Neuron (in vitro differentiated cells): ENCODE measurements around the gene RNF223.
A peak's percentile ranks its signal among the peaks of the same experiment; 100 is the strongest.
"Not testable (repeated sequence)": the region's sequence is repeated elsewhere in the genome, so short reads cannot be mapped to it uniquely, and the experiment has no call there.

Experiments used
- H2AFZ ChIP-seq: one replicate; pipeline ENCODE4 v1.6.1; 2013; ENCODE audit warnings: low read depth, mild to moderate bottlenecking, inconsistent platforms, low read length, moderate library complexity
- H3K27me3 ChIP-seq: one replicate; pipeline ENCODE4 v1.6.1; 2013; ENCODE audit warnings: low read length; ENCODE audit not compliant: insufficient read depth
- H3K36me3 ChIP-seq: one replicate; pipeline ENCODE4 v1.6.1; 2013; ENCODE audit warnings: low read length; ENCODE audit not compliant: insufficient read depth
- H3K4me1 ChIP-seq: one replicate; pipeline ENCODE4 v1.6.1; 2013; ENCODE audit warnings: low read length; ENCODE audit not compliant: insufficient read depth
- H3K4me3 ChIP-seq: 2 replicates; pipeline ENCODE4 v1.5.1; 2013; ENCODE audit warnings: mild to moderate bottlenecking, low read length, moderate library complexity
- H3K9me3 ChIP-seq: one replicate; pipeline ENCODE4 v1.6.1; 2013; ENCODE audit warnings: low read length

RNF223 gene

GRCh38 chr1:1033009-1033587 is 41.0 kb downstream of the RNF223 start:
- H3K4me1 ChIP-seq: peaks cover 22% of the 10 kb centered on the region
- peaks cover 11% of the 10 kb centered on the region for H3K36me3 ChIP-seq
- no peaks in the 10 kb centered on the region for H3K9me3 ChIP-seq
- H3K4me3 ChIP-seq: peak overlapping the region; percentile 33
- no peak overlapping the region for H2AFZ ChIP-seq
- H3K27me3 ChIP-seq: no peaks in the 10 kb centered on the region

GRCh38 chr1:1032424-1032823 is 41.7 kb downstream of the RNF223 start:
- Histone ChIP-seq H3K4me1 (peaks cover 22% of the 10 kb centered on the region), H2AFZ (no peak overlapping the region), H3K27me3 (no peaks in the 10 kb centered on the region), H3K9me3 (no peaks in the 10 kb centered on the region), H3K4me3 (no peak overlapping the region), H3K36me3 (peaks cover 7% of the 10 kb centered on the region)

GRCh38 chr1:1031659-1032235 is 42.4 kb downstream of the RNF223 start:
- Histone ChIP-seq H3K4me3 (no peak overlapping the region), H3K4me1 (peaks cover 22% of the 10 kb centered on the region), H3K27me3 (no peaks in the 10 kb centered on the region), H2AFZ (no peak overlapping the region), H3K9me3 (no peaks in the 10 kb centered on the region), H3K36me3 (peaks cover 2% of the 10 kb centered on the region)

- H3K4me1 ChIP-seq: peaks cover 24% of the 10 kb centered on the region
- H3K4me3 ChIP-seq, H3K27me3 ChIP-seq, H2AFZ ChIP-seq, H3K9me3 ChIP-seq, H3K36me3 ChIP-seq: not testable (repeated sequence)
These were observed 43.0 kb downstream of the RNF223 start for GRCh38 chr1:1030867-1031658.

- no peak overlapping the region for H3K4me3 ChIP-seq
- no peaks in the 10 kb centered on the region for H3K27me3 ChIP-seq
- H3K9me3 ChIP-seq: no peaks in the 10 kb centered on the region
- H3K4me1 ChIP-seq: peaks cover 27% of the 10 kb centered on the region
- no peak overlapping the region for H2AFZ ChIP-seq
- H3K36me3 ChIP-seq: peaks cover 11% of the 10 kb centered on the region
These were observed 46.3 kb downstream of the RNF223 start for GRCh38 chr1:1027791-1028190.

- H3K36me3 ChIP-seq: peaks cover 16% of the 10 kb centered on the region
- no peak overlapping the region for H3K4me3 ChIP-seq
- H3K27me3 ChIP-seq: no peaks in the 10 kb centered on the region
- H3K4me1 ChIP-seq: peaks cover 21% of the 10 kb centered on the region
- H2AFZ ChIP-seq: no peak overlapping the region
- no peaks in the 10 kb centered on the region for H3K9me3 ChIP-seq
These were observed 47.3 kb downstream of the RNF223 start for GRCh38 chr1:1026599-1027413.

- Histone ChIP-seq H3K4me1 (peaks cover 19% of the 10 kb centered on the region), H3K4me3 (no peak overlapping the region), H3K36me3 (peaks cover 16% of the 10 kb centered on the region), H2AFZ (no peak overlapping the region), H3K9me3 (no peaks in the 10 kb centered on the region), H3K27me3 (no peaks in the 10 kb centered on the region)
These were observed 48.4 kb downstream of the RNF223 start for GRCh38 chr1:1025730-1026129.

GRCh38 chr1:1024771-1025699 is 49.1 kb downstream of the RNF223 start:
- Histone ChIP-seq H3K36me3 (peaks cover 16% of the 10 kb centered on the region), H2AFZ (no peak overlapping the region), H3K27me3 (no peaks in the 10 kb centered on the region), H3K4me1 (peaks cover 19% of the 10 kb centered on the region), H3K9me3 (no peaks in the 10 kb centered on the region), H3K4me3 (no peak overlapping the region)

GRCh38 chr1:1024149-1024770 is 49.8 kb downstream of the RNF223 start:
- H3K4me3 ChIP-seq: no peak overlapping the region
- no peaks in the 10 kb centered on the region for H3K9me3 ChIP-seq
- no peaks in the 10 kb centered on the region for H3K27me3 ChIP-seq
- peaks cover 19% of the 10 kb centered on the region for H3K4me1 ChIP-seq
- no peak overlapping the region for H2AFZ ChIP-seq
- peaks cover 16% of the 10 kb centered on the region for H3K36me3 ChIP-seq

GRCh38 chr1:1023700-1024099 is 50.4 kb downstream of the RNF223 start:
- peaks cover 21% of the 10 kb centered on the region for H3K4me1 ChIP-seq
- no peaks in the 10 kb centered on the region for H3K9me3 ChIP-seq
- H2AFZ ChIP-seq: no peak overlapping the region
- no peak overlapping the region for H3K4me3 ChIP-seq
- no peaks in the 10 kb centered on the region for H3K27me3 ChIP-seq
- peaks cover 16% of the 10 kb centered on the region for H3K36me3 ChIP-seq

- Histone ChIP-seq H3K27me3 (no peaks in the 10 kb centered on the region), H2AFZ (no peak overlapping the region), H3K36me3 (peaks cover 16% of the 10 kb centered on the region), H3K9me3 (no peaks in the 10 kb centered on the region), H3K4me3 (no peak overlapping the region), H3K4me1 (peaks cover 21% of the 10 kb centered on the region)
These were observed 51.6 kb downstream of the RNF223 start for GRCh38 chr1:1022302-1023009.
